HL-60 (cell line): ENCODE results near the gene MAD1L1.

Experiments used
- GABPA ChIP-seq: IDR thresholded peaks from 2 replicates; pipeline ENCODE4 v1.6.1; 2012; ENCODE audit warnings: low read depth
- POLR2AphosphoS5 ChIP-seq: IDR thresholded peaks from 2 replicates; pipeline ENCODE4 v1.6.1; 2012; ENCODE audit warnings: low read depth
- TF ChIP-seq, protein P1 (sequence below): IDR thresholded peaks from one replicate; pipeline ENCODE4 v1.5.1; 2011; ENCODE audit warnings: low read length, control low read depth, inconsistent platforms; ENCODE audit not compliant: insufficient read depth
- TF ChIP-seq, protein P2 (sequence below): IDR thresholded peaks from 2 replicates; pipeline ENCODE4 v1.6.1; 2012; ENCODE audit warnings: low read depth; ENCODE audit not compliant: insufficient replicate concordance

DNA sequence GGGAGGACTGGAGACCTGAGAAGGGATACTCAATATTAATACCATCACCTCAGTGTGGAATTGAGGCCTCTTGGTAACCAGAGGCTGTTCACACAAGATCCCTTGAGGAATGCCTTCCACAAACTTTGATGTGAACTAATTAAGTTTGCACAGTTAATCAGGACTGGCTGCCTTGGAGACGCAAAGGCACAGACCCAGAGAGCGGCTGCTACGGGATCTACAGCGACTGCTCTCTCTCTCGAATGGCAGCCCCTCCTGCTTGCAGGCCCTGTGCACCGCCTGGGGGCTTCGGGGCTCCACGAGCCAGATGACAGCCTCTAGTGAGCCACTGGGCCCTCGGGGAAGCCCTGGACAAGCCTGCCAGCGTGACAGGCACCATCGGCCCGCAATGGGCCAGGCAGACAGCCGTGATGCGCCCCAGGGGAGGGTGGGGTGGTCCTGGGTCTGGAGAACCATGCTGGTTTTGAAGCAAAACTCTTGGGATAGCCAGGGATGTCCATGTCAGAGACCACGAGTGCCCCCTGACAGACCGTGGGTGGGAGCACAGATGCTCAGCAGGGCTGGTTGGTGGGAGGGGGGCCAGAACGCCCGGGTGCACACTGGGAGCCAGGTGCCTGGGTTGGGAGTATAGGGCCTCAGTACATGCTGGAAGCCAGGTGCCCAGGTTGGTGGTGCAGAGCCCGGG lies 367.0 kb downstream of the MAD1L1 start:
- TF ChIP-seq, protein P1, sequence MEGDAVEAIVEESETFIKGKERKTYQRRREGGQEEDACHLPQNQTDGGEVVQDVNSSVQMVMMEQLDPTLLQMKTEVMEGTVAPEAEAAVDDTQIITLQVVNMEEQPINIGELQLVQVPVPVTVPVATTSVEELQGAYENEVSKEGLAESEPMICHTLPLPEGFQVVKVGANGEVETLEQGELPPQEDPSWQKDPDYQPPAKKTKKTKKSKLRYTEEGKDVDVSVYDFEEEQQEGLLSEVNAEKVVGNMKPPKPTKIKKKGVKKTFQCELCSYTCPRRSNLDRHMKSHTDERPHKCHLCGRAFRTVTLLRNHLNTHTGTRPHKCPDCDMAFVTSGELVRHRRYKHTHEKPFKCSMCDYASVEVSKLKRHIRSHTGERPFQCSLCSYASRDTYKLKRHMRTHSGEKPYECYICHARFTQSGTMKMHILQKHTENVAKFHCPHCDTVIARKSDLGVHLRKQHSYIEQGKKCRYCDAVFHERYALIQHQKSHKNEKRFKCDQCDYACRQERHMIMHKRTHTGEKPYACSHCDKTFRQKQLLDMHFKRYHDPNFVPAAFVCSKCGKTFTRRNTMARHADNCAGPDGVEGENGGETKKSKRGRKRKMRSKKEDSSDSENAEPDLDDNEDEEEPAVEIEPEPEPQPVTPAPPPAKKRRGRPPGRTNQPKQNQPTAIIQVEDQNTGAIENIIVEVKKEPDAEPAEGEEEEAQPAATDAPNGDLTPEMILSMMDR: no peak
- TF ChIP-seq, protein P2, sequence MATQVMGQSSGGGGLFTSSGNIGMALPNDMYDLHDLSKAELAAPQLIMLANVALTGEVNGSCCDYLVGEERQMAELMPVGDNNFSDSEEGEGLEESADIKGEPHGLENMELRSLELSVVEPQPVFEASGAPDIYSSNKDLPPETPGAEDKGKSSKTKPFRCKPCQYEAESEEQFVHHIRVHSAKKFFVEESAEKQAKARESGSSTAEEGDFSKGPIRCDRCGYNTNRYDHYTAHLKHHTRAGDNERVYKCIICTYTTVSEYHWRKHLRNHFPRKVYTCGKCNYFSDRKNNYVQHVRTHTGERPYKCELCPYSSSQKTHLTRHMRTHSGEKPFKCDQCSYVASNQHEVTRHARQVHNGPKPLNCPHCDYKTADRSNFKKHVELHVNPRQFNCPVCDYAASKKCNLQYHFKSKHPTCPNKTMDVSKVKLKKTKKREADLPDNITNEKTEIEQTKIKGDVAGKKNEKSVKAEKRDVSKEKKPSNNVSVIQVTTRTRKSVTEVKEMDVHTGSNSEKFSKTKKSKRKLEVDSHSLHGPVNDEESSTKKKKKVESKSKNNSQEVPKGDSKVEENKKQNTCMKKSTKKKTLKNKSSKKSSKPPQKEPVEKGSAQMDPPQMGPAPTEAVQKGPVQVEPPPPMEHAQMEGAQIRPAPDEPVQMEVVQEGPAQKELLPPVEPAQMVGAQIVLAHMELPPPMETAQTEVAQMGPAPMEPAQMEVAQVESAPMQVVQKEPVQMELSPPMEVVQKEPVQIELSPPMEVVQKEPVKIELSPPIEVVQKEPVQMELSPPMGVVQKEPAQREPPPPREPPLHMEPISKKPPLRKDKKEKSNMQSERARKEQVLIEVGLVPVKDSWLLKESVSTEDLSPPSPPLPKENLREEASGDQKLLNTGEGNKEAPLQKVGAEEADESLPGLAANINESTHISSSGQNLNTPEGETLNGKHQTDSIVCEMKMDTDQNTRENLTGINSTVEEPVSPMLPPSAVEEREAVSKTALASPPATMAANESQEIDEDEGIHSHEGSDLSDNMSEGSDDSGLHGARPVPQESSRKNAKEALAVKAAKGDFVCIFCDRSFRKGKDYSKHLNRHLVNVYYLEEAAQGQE: no peak
- TF ChIP-seq GABPA (no peak), POLR2AphosphoS5 (no peak)
